Mesendoderm (in vitro differentiated cells): ENCODE measurements around the gene PDGFB.
A peak's percentile ranks its signal among the peaks of the same experiment; 100 is the strongest.

Source experiments
- DNase-seq: peaks from one replicate; pipeline ENCODE4 v3.0.0; 2013
- H2AK5ac ChIP-seq: 2 replicates; pipeline ENCODE4 v1.6.1; 2013; ENCODE audit warnings: low read length, inconsistent platforms
- H2BK120ac ChIP-seq: 2 replicates; pipeline ENCODE4 v1.6.1; 2013; ENCODE audit warnings: low read depth, mild to moderate bottlenecking, low read length, moderate library complexity, mixed read lengths
- H2BK15ac ChIP-seq: replicated peaks from 2 replicates; pipeline ENCODE4 v1.6.1; 2013; ENCODE audit warnings: low read depth, mild to moderate bottlenecking, moderate library complexity
- H2BK5ac ChIP-seq: 2 replicates; pipeline ENCODE4 v1.6.1; 2013; ENCODE audit warnings: low read length, inconsistent platforms
- H3K18ac ChIP-seq: 2 replicates; pipeline ENCODE4 v1.6.1; 2013; ENCODE audit warnings: mild to moderate bottlenecking, low read length, mixed read lengths
- H3K23ac ChIP-seq: one replicate; pipeline ENCODE4 v1.6.1; 2013; ENCODE audit warnings: low read length
- H3K27ac ChIP-seq: 2 replicates; pipeline ENCODE4 v1.5.1; 2013; ENCODE audit warnings: low read depth, mild to moderate bottlenecking, inconsistent platforms, low read length, moderate library complexity
- H3K27me3 ChIP-seq: 2 replicates; pipeline ENCODE4 v1.6.1; 2013; ENCODE audit warnings: low read length, control low read depth, mild to moderate bottlenecking, inconsistent platforms; ENCODE audit not compliant: insufficient read depth, poor library complexity
- H3K36me3 ChIP-seq: 2 replicates; pipeline ENCODE4 v1.6.1; 2013; ENCODE audit warnings: low read length, inconsistent platforms; ENCODE audit not compliant: control insufficient read depth, insufficient read depth
- H3K4ac ChIP-seq: one replicate; pipeline ENCODE4 v1.6.1; 2013; ENCODE audit warnings: low read depth, mild to moderate bottlenecking, low read length, moderate library complexity
- H3K4me1 ChIP-seq: 2 replicates; pipeline ENCODE4 v1.6.1; 2013; ENCODE audit warnings: low read depth, low read length, inconsistent platforms; ENCODE audit not compliant: control insufficient read depth
- H3K4me2 ChIP-seq: 2 replicates; pipeline ENCODE4 v1.6.1; 2013; ENCODE audit warnings: low read length
- H3K4me3 ChIP-seq: 2 replicates; pipeline ENCODE4 v1.5.1; 2013; ENCODE audit warnings: mild to moderate bottlenecking, low read length
- H3K56ac ChIP-seq: one replicate; pipeline ENCODE4 v1.6.1; 2013; ENCODE audit warnings: low read length
- H3K79me1 ChIP-seq: 2 replicates; pipeline ENCODE4 v1.6.1; 2013; ENCODE audit warnings: low read length, inconsistent platforms
- H3K79me2 ChIP-seq: 2 replicates; pipeline ENCODE4 v1.6.1; 2013; ENCODE audit warnings: mild to moderate bottlenecking, low read length; ENCODE audit not compliant: control insufficient read depth, insufficient read depth
- H3K9ac ChIP-seq: 2 replicates; pipeline ENCODE4 v1.6.1; 2013; ENCODE audit warnings: low read length, inconsistent platforms
- H4K5ac ChIP-seq: one replicate; pipeline ENCODE4 v1.6.1; 2013; ENCODE audit warnings: low read length
- H4K8ac ChIP-seq: one replicate; pipeline ENCODE4 v1.6.1; 2013; ENCODE audit warnings: low read depth, mild to moderate bottlenecking, control low read depth, low read length, moderate library complexity
- WGBS: extraction: QIAGEN DNeasy Blood & Tissue Kit; methylation state at CpG from one replicate; pipeline ENCODE4 v1.1.7; 2013; ENCODE audit warnings: low lambda C conversion rate, missing lambda C conversion rate; ENCODE audit not compliant: insufficient coverage; ENCODE audit errors: extremely low coverage; 5-methylcytosine and 5-hydroxymethylcytosine counted together

PDGFB gene

DNA sequence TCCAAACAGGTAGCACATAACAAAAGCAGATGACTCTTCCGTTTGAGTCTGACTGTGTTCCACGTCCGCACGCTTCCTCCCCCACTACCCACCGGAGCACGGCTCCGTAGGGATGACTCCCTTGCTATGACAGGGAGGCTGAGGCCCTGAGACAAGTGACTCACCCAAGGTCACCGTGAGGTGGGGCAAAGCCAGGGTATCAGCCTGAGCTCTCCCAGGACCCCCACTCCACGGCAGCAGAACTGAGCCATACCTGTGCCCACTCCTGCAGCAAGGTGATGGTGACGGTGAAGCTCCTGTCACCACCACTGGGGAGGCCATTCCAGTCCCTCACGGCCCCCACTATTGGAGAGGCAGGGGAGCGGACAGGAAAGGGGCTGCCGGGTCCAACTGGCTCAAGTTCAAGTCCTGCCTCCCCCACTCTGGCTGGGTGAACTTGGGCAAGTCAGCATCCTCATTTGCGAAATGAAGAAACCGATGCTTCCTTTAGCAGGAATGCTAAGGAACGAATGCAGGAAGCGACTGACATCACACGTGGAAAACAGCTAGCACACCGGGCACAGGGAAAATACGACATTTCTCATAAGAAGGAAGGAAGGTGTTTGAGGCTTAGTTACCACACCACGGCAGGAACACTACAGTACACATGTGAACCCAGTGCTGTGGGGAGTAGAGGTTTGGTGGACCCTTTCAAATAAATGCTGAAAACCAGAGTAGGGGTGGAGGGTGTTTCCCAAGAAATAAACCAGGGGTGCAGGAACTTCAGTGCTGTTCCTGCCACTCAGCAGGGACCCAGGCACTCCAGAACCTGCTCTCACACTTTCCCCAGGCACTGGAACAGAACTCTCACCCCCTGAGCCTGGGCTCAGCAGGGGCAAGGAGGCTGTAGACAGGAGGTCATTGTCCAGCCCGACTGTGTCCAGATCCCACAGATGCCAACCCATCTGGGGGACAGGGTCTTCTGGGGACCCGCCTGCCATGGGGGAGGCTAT is 59.9 kb downstream of the PDGFB start:
- H2BK120ac ChIP-seq = no peak overlapping the region
- H3K4ac ChIP-seq = no peak overlapping the region
- no peak overlapping the region for H3K56ac ChIP-seq
- H3K18ac ChIP-seq = no peak overlapping the region
- no peak overlapping the region for H2BK15ac ChIP-seq
- no CpG with 5 or more reads among the region's 23 CpGs for WGBS
- no peaks in the 10 kb centered on the region for H3K27me3 ChIP-seq
- H4K8ac ChIP-seq = no peak overlapping the region
- H3K23ac ChIP-seq = no peak overlapping the region
- no peak overlapping the region for H3K27ac ChIP-seq
- no peaks in the 10 kb centered on the region for H3K4me1 ChIP-seq
- H3K4me3 ChIP-seq = no peak overlapping the region
- no peaks in the 10 kb centered on the region for H3K79me2 ChIP-seq
- no peak for DNase-seq
- no peaks in the 10 kb centered on the region for H3K36me3 ChIP-seq
- H4K5ac ChIP-seq = no peak overlapping the region
- H2BK5ac ChIP-seq = no peak overlapping the region
- H2AK5ac ChIP-seq = no peak overlapping the region
- H3K79me1 ChIP-seq = no peaks in the 10 kb centered on the region
- no peak overlapping the region for H3K9ac ChIP-seq
- no peak overlapping the region for H3K4me2 ChIP-seq

DNA sequence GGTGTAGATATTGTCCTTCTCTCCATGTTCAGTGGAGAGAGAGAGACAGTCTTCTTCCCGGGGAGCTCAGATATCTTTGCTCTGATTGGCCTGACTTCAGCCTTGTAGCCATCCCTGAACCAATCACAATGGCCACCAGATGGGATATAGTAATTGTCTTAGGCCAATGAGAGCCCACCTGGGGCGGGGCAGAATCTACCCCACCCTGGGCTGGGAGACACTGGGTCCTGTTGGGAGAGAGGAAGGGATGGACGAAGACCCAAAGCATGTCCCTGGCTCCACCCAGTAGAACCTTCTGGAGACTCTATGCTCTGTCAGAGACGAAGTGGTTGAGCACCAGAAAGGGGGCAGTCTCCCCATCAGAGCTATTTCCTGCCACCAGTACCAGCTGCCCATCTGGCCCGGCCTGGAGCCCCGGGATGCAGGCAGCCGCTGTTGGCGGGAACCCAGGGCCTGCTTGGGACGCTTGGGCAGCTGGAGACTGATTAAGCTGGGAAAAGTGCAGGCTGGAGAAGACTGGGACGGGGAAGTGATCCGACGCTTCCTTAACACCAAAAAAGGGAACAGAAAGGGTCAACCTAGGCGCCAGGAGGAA is 60.7 kb downstream of the PDGFB start:
- H3K79me2 ChIP-seq = no peaks in the 10 kb centered on the region
- H2BK120ac ChIP-seq = no peak overlapping the region
- peak; percentile 56 for DNase-seq
- no peak overlapping the region for H3K18ac ChIP-seq
- H3K27me3 ChIP-seq = no peaks in the 10 kb centered on the region
- peaks cover 3% of the 10 kb centered on the region for H3K4me1 ChIP-seq
- no CpG with 5 or more reads among the region's 13 CpGs for WGBS
- H2BK5ac ChIP-seq = no peak overlapping the region
- H3K27ac ChIP-seq = no peak overlapping the region
- H3K56ac ChIP-seq = no peak overlapping the region
- H2AK5ac ChIP-seq = no peak overlapping the region
- no peak overlapping the region for H2BK15ac ChIP-seq
- no peak overlapping the region for H3K4me3 ChIP-seq
- no peak overlapping the region for H4K5ac ChIP-seq
- no peak overlapping the region for H3K4ac ChIP-seq
- no peak overlapping the region for H4K8ac ChIP-seq
- no peak overlapping the region for H3K23ac ChIP-seq
- H3K79me1 ChIP-seq = no peaks in the 10 kb centered on the region
- H3K36me3 ChIP-seq = no peaks in the 10 kb centered on the region
- H3K4me2 ChIP-seq = no peak overlapping the region
- no peak overlapping the region for H3K9ac ChIP-seq

DNA sequence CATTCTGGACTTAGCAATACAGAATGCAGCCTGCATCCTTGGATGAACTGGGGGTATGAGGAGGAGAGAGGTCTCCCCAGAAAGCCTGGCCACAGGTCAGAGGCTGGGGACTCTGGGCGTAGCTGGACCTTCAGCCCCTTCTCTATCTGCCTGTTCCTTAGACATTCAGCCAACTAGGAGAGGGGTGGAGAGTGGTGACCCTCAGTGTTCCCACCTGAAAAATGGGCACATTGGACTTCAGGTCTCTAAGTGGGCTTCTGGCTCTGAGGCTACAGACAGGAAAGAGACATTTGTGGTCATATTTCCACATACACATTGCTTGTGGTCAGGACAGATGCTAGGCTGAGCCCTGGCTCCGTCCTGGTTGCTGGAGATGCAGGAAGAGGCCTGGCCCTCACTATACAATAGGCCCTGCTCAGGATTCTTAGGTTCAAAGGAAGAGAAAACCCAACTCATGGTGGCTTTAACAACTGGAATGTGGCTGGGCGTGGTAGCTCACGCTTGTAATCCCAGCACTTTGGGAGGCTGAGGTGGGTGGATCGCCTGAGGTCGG is 62.2 kb downstream of the PDGFB start:
- Histone ChIP-seq H2AK5ac (no peak overlapping the region), H3K79me2 (no peaks in the 10 kb centered on the region), H3K23ac (no peak overlapping the region), H2BK15ac (no peak overlapping the region), H3K4me3 (no peak overlapping the region), H3K4me1 (peaks cover 3% of the 10 kb centered on the region), H3K4me2 (no peak overlapping the region), H4K8ac (no peak overlapping the region), H2BK120ac (no peak overlapping the region), H3K9ac (no peak overlapping the region), H3K36me3 (no peaks in the 10 kb centered on the region), H3K4ac (no peak overlapping the region), H3K27ac (no peak overlapping the region), H3K79me1 (no peaks in the 10 kb centered on the region), H2BK5ac (no peak overlapping the region), H4K5ac (no peak overlapping the region), H3K27me3 (no peaks in the 10 kb centered on the region), H3K18ac (no peak overlapping the region), H3K56ac (no peak overlapping the region)
- no CpG with 5 or more reads among the region's 6 CpGs for WGBS
- DNase-seq = no peak

DNA sequence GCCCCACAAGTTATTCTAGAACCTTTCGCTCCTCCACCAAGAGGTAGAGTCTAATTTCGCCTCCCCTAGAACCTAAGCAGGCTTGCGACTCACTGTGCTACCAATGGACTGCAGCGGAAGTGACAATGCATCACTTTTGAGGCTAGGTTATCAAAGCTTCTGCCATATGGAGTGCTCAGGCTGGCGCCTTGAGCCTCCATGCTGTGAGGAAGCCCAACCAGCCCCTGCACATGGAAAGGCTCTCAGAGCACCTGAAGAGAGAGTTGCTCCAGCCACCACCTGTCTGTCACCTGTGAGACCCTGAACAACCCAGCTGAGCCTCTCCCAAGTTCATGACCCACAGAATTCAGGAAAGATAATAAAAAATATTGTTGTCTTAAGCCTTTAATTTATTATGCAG is 63.0 kb downstream of the PDGFB start:
- H2BK5ac ChIP-seq = no peak overlapping the region
- H3K9ac ChIP-seq = no peak overlapping the region
- no peak overlapping the region for H2BK15ac ChIP-seq
- H3K56ac ChIP-seq = no peak overlapping the region
- no CpG with 5 or more reads among the region's 5 CpGs for WGBS
- no peaks in the 10 kb centered on the region for H3K79me1 ChIP-seq
- no peaks in the 10 kb centered on the region for H3K36me3 ChIP-seq
- H2BK120ac ChIP-seq = no peak overlapping the region
- no peak overlapping the region for H4K5ac ChIP-seq
- no peak overlapping the region for H3K18ac ChIP-seq
- no peak overlapping the region for H2AK5ac ChIP-seq
- DNase-seq = no peak
- H4K8ac ChIP-seq = no peak overlapping the region
- no peak overlapping the region for H3K27ac ChIP-seq
- H3K4ac ChIP-seq = no peak overlapping the region
- H3K23ac ChIP-seq = no peak overlapping the region
- H3K4me2 ChIP-seq = no peak overlapping the region
- no peaks in the 10 kb centered on the region for H3K27me3 ChIP-seq
- peaks cover 3% of the 10 kb centered on the region for H3K4me1 ChIP-seq
- no peaks in the 10 kb centered on the region for H3K79me2 ChIP-seq
- no peak overlapping the region for H3K4me3 ChIP-seq

DNA sequence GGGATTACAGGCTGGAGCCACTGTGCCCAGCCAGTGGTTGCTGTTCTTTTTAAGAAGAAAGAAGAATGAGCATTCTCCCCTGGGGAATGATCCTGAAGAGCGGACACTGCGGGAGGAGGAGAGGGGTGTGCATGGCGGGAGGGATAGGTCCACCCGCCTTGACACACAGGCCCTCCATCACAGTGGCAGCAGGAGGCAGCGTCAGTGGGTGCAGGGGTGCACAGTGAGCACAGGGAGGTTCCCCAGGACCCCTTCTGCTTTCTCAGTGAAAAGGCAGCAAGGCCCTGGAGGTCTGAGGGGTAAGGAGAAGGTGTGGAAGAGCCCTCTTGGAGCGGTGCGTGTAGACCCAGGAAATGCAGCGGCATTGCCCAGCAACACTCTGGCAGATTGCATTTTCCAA is 63.4 kb downstream of the PDGFB start:
- H3K18ac ChIP-seq = no peak overlapping the region
- H3K79me1 ChIP-seq = no peaks in the 10 kb centered on the region
- H3K36me3 ChIP-seq = no peaks in the 10 kb centered on the region
- no peak overlapping the region for H2BK5ac ChIP-seq
- H3K4me2 ChIP-seq = no peak overlapping the region
- H3K9ac ChIP-seq = no peak overlapping the region
- no peak overlapping the region for H2BK120ac ChIP-seq
- no peak overlapping the region for H4K8ac ChIP-seq
- H3K27me3 ChIP-seq = no peaks in the 10 kb centered on the region
- H3K56ac ChIP-seq = no peak overlapping the region
- H3K4ac ChIP-seq = no peak overlapping the region
- H3K23ac ChIP-seq = no peak overlapping the region
- no peak overlapping the region for H3K4me3 ChIP-seq
- H4K5ac ChIP-seq = no peak overlapping the region
- no peak for DNase-seq
- peaks cover 3% of the 10 kb centered on the region for H3K4me1 ChIP-seq
- no CpG with 5 or more reads among the region's 8 CpGs for WGBS
- no peak overlapping the region for H2AK5ac ChIP-seq
- no peak overlapping the region for H2BK15ac ChIP-seq
- H3K27ac ChIP-seq = no peak overlapping the region
- no peaks in the 10 kb centered on the region for H3K79me2 ChIP-seq
